Measurements from ENCODE around the gene SIGLEC11. TPM values are rescaled to one million over a fixed set of nuclear protein-coding genes. Genes with fewer than 3 reads are reported as not detected.

SIGLEC11 gene
- total and polyA plus RNA-seq, 2 of the 13 experiments (the other 11 are each of a cell fraction or from before 2014, with no cell fraction given) = not detected

- TF ChIP-seq ZHX2 (IDR thresholded peaks at IDR 0.05; ENCODE audit: low read depth) = no peak
- peak; percentile 100 for TF ChIP-seq ZHX2 (CRISPR knock-in tag; IDR thresholded peaks at IDR 0.05; ENCODE audit: borderline replicate concordance)
- TF ChIP-seq SP4 (CRISPR knock-in tag; IDR thresholded peaks at IDR 0.05) = peak; percentile 99
- TF ChIP-seq HMGXB4 (CRISPR knock-in tag; IDR thresholded peaks at IDR 0.05; ENCODE audit: borderline replicate concordance in 1 of 2, low read depth in 1 of 2) = peak; percentile 93 to 98
- peak; percentile 100 for TF ChIP-seq CCDC6 (CRISPR knock-in tag; IDR thresholded peaks at IDR 0.05)
- TF ChIP-seq ZNF691 (CRISPR knock-in tag; IDR thresholded peaks at IDR 0.05; ENCODE audit: borderline replicate concordance, low read depth) = peak; percentile 100
- peak; percentile 100 for TF ChIP-seq ZNF136 (CRISPR knock-in tag; IDR thresholded peaks at IDR 0.05; ENCODE audit: low read depth)
- TF ChIP-seq ZNF382 (CRISPR knock-in tag; IDR thresholded peaks at IDR 0.05; ENCODE audit: borderline replicate concordance) = peak; percentile 88; the same call in 1 of the 2 replicates
- TF ChIP-seq ZNF619 (CRISPR knock-in tag; IDR thresholded peaks at IDR 0.05) = peak; percentile 98
- peak; percentile 100 for TF ChIP-seq ZNF552 (CRISPR knock-in tag; IDR thresholded peaks at IDR 0.05; ENCODE audit: borderline replicate concordance)
- peak; percentile 90 for TF ChIP-seq XRCC5 (optimal IDR thresholded peaks at IDR 0.05; ENCODE audit: low read length)
- TF ChIP-seq PRDM10 (CRISPR knock-in tag; IDR thresholded peaks at IDR 0.05; ENCODE audit: low read depth) = peak; percentile 94
- TF ChIP-seq SAFB2 (CRISPR knock-in tag; IDR thresholded peaks at IDR 0.05; ENCODE audit: borderline replicate concordance, low read depth) = peak; percentile 100
- TF ChIP-seq RAD21 (CRISPR knock-in tag; IDR thresholded peaks at IDR 0.05) = peak; percentile 62
- TF ChIP-seq ZNF598 (CRISPR knock-in tag; IDR thresholded peaks at IDR 0.05; ENCODE audit: borderline replicate concordance) = peak; percentile 100
- TF ChIP-seq IRX3 (CRISPR knock-in tag; IDR thresholded peaks at IDR 0.05; ENCODE audit: borderline replicate concordance, low read depth) = peak; percentile 100
Observed at GRCh38 chr19:49987159-49987698, 26.3 kb upstream of the SIGLEC11 start (continued).
